ENCODE results near the gene ACADL.

Gene ACADL

DNA sequence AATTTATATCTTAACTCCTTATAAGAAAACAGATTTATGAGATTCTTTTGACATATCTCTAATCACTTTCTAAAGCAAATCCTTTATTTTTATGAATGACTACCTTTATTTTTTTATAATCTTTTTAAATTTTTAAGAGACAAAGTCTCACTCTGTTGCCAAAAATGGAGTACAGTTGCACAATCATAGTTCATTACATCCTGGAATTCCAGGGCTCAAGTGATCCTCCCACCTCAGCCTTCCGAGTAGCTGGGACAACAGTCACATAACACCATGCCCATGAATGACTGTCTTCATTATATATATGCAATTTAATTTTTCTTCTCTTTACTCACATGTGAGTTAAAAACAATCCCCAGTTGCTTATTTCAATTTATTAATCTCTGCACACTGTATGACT lies 21.7 kb downstream of the ACADL start:
- Histone ChIP-seq H3K18ac (ENCODE audit: low read length) (no peak overlapping the region), H3K79me2 (ENCODE audit: control insufficient read depth, insufficient read depth, low read length, poor library complexity) (no peaks in the 10 kb centered on the region), H3K4me1 (ENCODE audit: control insufficient read depth in 1 of 2, insufficient read depth in 2 of 2, low read length in 2 of 2) (no peaks in the 10 kb centered on the region), H4K91ac (ENCODE audit: low read depth, low read length) (no peak overlapping the region), H2BK12ac (ENCODE audit: low read length) (no peak overlapping the region), H3K36me3 (ENCODE audit: control insufficient read depth in 1 of 2, insufficient read depth in 2 of 2, low read length in 2 of 2) (peaks cover 3 to 9% of the 10 kb centered on the region in 2 experiments), H4K12ac (ENCODE audit: low read depth, low read length) (no peak overlapping the region), H3K9ac (ENCODE audit: low read length) (no peak overlapping the region), H3K9me3 (ENCODE audit: insufficient read depth, low read depth, low read length) (no peaks in the 10 kb centered on the region), H3K4me2 (ENCODE audit: low read length) (no peak overlapping the region), H3K14ac (ENCODE audit: low read length) (no peak overlapping the region), H3K79me1 (ENCODE audit: low read length) (no peaks in the 10 kb centered on the region), H3K4me3 (ENCODE audit: low read depth, low read length) (no peak overlapping the region), H3K23ac (ENCODE audit: low read length) (no peak overlapping the region), H3K27ac (ENCODE audit: low read depth, low read length) (no peak overlapping the region), H2BK120ac (ENCODE audit: insufficient read depth, low read length, poor library complexity) (no peak overlapping the region), H2AK5ac (ENCODE audit: low read length) (no peak overlapping the region), H4K8ac (ENCODE audit: low read depth, low read length) (no peak overlapping the region), H3K4ac (ENCODE audit: low read depth, low read length) (no peak overlapping the region), H3K27me3 (ENCODE audit: insufficient read depth, low read length) (no peaks in the 10 kb centered on the region), H2AFZ (ENCODE audit: insufficient read depth, low read length, poor library complexity) (no peak overlapping the region), H2BK5ac (ENCODE audit: low read depth, low read length, poor library complexity) (no peak overlapping the region)
- DNase-seq = no peak
- WGBS (ENCODE audit: extremely low coverage, insufficient coverage, insufficient read length) = no CpG with 5 or more reads among the region's 1 CpG

DNA sequence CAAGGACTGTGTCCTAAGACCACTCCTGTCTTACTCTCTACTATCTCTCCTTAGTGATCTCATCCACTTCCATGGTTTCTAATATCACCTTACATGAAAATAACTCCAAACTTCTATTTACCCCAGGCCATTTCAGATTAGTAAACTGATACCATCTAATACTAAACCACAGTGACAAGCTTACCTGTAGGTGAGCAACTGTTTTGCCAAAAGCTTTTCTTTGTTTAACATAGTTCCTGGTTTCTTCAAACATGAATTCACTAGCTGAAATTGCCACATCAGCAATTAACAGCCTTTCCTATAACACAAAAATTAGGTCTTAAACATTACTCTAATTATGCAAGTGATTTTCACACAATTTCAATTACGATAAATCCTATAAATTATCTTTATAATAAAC lies 22.1 kb downstream of the ACADL start:
- Histone ChIP-seq H3K4me2 (ENCODE audit: low read length) (no peak overlapping the region), H2AK5ac (ENCODE audit: low read length) (no peak overlapping the region), H3K27me3 (ENCODE audit: insufficient read depth, low read length) (no peaks in the 10 kb centered on the region), H2BK12ac (ENCODE audit: low read length) (no peak overlapping the region), H4K12ac (ENCODE audit: low read depth, low read length) (no peak overlapping the region), H3K36me3 (ENCODE audit: control insufficient read depth in 1 of 2, insufficient read depth in 2 of 2, low read length in 2 of 2) (peaks cover 3 to 9% of the 10 kb centered on the region in 2 experiments), H4K8ac (ENCODE audit: low read depth, low read length) (no peak overlapping the region), H3K79me1 (ENCODE audit: low read length) (no peaks in the 10 kb centered on the region), H4K91ac (ENCODE audit: low read depth, low read length) (no peak overlapping the region), H3K27ac (ENCODE audit: low read depth, low read length) (no peak overlapping the region), H3K4me3 (ENCODE audit: low read depth, low read length) (no peak overlapping the region), H2BK5ac (ENCODE audit: low read depth, low read length, poor library complexity) (no peak overlapping the region), H3K14ac (ENCODE audit: low read length) (no peak overlapping the region), H3K4ac (ENCODE audit: low read depth, low read length) (no peak overlapping the region), H2BK120ac (ENCODE audit: insufficient read depth, low read length, poor library complexity) (no peak overlapping the region), H3K9ac (ENCODE audit: low read length) (no peak overlapping the region), H3K4me1 (ENCODE audit: control insufficient read depth in 1 of 2, insufficient read depth in 2 of 2, low read length in 2 of 2) (no peaks in the 10 kb centered on the region), H2AFZ (ENCODE audit: insufficient read depth, low read length, poor library complexity) (no peak overlapping the region), H3K18ac (ENCODE audit: low read length) (no peak overlapping the region), H3K79me2 (ENCODE audit: control insufficient read depth, insufficient read depth, low read length, poor library complexity) (no peaks in the 10 kb centered on the region), H3K9me3 (ENCODE audit: insufficient read depth, low read depth, low read length) (no peaks in the 10 kb centered on the region), H3K23ac (ENCODE audit: low read length) (no peak overlapping the region)
- WGBS (ENCODE audit: extremely low coverage, insufficient coverage, insufficient read length) = 100% methylated on average over 1 of the region's 1 CpG
- no peak for DNase-seq

DNA sequence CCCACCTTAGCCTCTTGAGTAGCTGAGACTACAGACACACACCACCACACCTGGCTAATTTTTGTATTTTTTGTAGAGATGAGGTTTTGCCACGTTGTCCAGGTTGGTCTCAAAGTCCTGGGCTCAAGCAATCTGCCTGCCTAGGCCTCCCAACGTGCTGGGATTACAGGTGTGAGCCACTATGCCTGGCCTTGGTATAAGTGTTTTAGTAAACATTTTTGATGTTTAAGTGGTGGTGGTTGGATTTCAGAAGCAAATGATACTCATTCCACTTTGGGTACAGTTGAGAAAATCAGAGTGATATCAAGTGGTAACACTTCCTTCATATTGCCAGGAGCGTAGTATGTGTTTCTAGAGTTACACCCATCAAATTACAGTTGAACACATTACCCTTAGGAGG lies 25.4 kb downstream of the ACADL start:
- Histone ChIP-seq H3K9me3 (ENCODE audit: insufficient read depth, low read depth, low read length) (no peaks in the 10 kb centered on the region), H3K4me1 (ENCODE audit: control insufficient read depth in 1 of 2, insufficient read depth in 2 of 2, low read length in 2 of 2) (no peaks in the 10 kb centered on the region), H3K4ac (ENCODE audit: low read depth, low read length) (no peak overlapping the region)

DNA sequence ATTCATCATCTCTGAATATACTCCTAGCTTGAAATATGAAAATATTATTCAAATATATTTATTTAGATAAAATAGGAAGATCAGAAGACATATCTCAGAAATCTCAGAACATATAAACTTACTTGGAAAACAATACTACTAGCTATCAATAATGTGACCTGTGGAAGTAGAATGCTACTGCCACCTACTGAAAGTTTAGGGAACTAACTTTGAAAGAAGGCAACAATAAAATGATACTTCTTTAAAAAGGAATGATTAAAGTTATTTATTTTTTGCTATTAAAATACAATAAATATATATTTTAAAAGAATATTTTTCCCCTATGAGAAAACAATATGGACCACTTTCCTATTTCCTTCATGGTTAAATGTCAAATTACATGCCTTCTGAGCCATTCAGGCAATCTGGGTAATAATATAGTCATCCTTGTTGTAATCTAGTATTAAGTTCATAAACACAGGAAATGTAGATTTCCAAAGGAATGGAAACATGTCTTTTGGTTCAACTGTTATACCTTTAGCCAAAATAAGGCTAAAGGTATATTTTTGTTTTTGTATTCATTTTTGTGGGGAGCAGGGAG lies 26.0 kb downstream of the ACADL start:
- H3K27me3 ChIP-seq (ENCODE audit: insufficient read depth, low read length) = no peaks in the 10 kb centered on the region

More for the DNA sequence above, 25.4 kb downstream of the ACADL start:
- Histone ChIP-seq H2BK12ac (ENCODE audit: low read length) (no peak overlapping the region), H3K9ac (ENCODE audit: low read length) (no peak overlapping the region), H3K4me3 (ENCODE audit: low read depth, low read length) (no peak overlapping the region), H3K79me2 (ENCODE audit: control insufficient read depth, insufficient read depth, low read length, poor library complexity) (no peaks in the 10 kb centered on the region), H3K36me3 (ENCODE audit: control insufficient read depth in 1 of 2, insufficient read depth in 2 of 2, low read length in 2 of 2) (peaks cover 4 to 8% of the 10 kb centered on the region in 2 experiments), H2BK120ac (ENCODE audit: insufficient read depth, low read length, poor library complexity) (no peak overlapping the region), H4K8ac (ENCODE audit: low read depth, low read length) (no peak overlapping the region), H3K4me2 (ENCODE audit: low read length) (no peak overlapping the region), H2AK5ac (ENCODE audit: low read length) (no peak overlapping the region), H2AFZ (ENCODE audit: insufficient read depth, low read length, poor library complexity) (no peak overlapping the region), H2BK5ac (ENCODE audit: low read depth, low read length, poor library complexity) (no peak overlapping the region), H3K14ac (ENCODE audit: low read length) (no peak overlapping the region), H4K91ac (ENCODE audit: low read depth, low read length) (no peak overlapping the region), H3K18ac (ENCODE audit: low read length) (no peak overlapping the region), H3K27ac (ENCODE audit: low read depth, low read length) (no peak overlapping the region), H3K27me3 (ENCODE audit: insufficient read depth, low read length) (no peaks in the 10 kb centered on the region), H4K12ac (ENCODE audit: low read depth, low read length) (no peak overlapping the region), H3K23ac (ENCODE audit: low read length) (no peak overlapping the region), H3K79me1 (ENCODE audit: low read length) (no peaks in the 10 kb centered on the region)
- DNase-seq = no peak
- WGBS (ENCODE audit: extremely low coverage, insufficient coverage, insufficient read length) = no CpG with 5 or more reads among the region's 3 CpGs

More for the DNA sequence above, 26.0 kb downstream of the ACADL start:
- no peak overlapping the region for H2AK5ac ChIP-seq (ENCODE audit: low read length)
- no peak overlapping the region for H4K8ac ChIP-seq (ENCODE audit: low read depth, low read length)
- no peak overlapping the region for H3K27ac ChIP-seq (ENCODE audit: low read depth, low read length)
- H2BK120ac ChIP-seq (ENCODE audit: insufficient read depth, low read length, poor library complexity) = no peak overlapping the region
- H3K4ac ChIP-seq (ENCODE audit: low read depth, low read length) = no peak overlapping the region
- no peak overlapping the region for H3K4me2 ChIP-seq (ENCODE audit: low read length)
- H3K4me3 ChIP-seq (ENCODE audit: low read depth, low read length) = no peak overlapping the region
- H3K79me2 ChIP-seq (ENCODE audit: control insufficient read depth, insufficient read depth, low read length, poor library complexity) = no peaks in the 10 kb centered on the region
- peaks cover 4 to 8% of the 10 kb centered on the region in 2 experiments for H3K36me3 ChIP-seq (ENCODE audit: control insufficient read depth in 1 of 2, insufficient read depth in 2 of 2, low read length in 2 of 2)
- H3K9ac ChIP-seq (ENCODE audit: low read length) = no peak overlapping the region
- H4K91ac ChIP-seq (ENCODE audit: low read depth, low read length) = no peak overlapping the region
- no peak overlapping the region for H3K18ac ChIP-seq (ENCODE audit: low read length)
- H2AFZ ChIP-seq (ENCODE audit: insufficient read depth, low read length, poor library complexity) = no peak overlapping the region
- H3K4me1 ChIP-seq (ENCODE audit: control insufficient read depth in 1 of 2, insufficient read depth in 2 of 2, low read length in 2 of 2) = no peaks in the 10 kb centered on the region
- no peaks in the 10 kb centered on the region for H3K9me3 ChIP-seq (ENCODE audit: insufficient read depth, low read depth, low read length)
- no peak overlapping the region for H4K12ac ChIP-seq (ENCODE audit: low read depth, low read length)
- DNase-seq = peak in 1 of 2 donors; percentile 58
- no peak overlapping the region for H3K23ac ChIP-seq (ENCODE audit: low read length)
- H3K79me1 ChIP-seq (ENCODE audit: low read length) = no peaks in the 10 kb centered on the region
- H2BK5ac ChIP-seq (ENCODE audit: low read depth, low read length, poor library complexity) = no peak overlapping the region
- H2BK12ac ChIP-seq (ENCODE audit: low read length) = no peak overlapping the region
- H3K14ac ChIP-seq (ENCODE audit: low read length) = no peak overlapping the region
